ENCODE results near the gene CDC37L1.

CDC37L1 gene

GRCh38 chr9:4666042-4666699, 13.2 kb upstream of the CDC37L1 start, which contains the start of gene SPATA6L:
TSS of gene SPATA6L (minus strand) at chr9:4666480. CDS start at chr9:4666250, 230 bp downstream.
- DNase-seq: peak; percentile 56 to 92 (median 74)

DNA sequence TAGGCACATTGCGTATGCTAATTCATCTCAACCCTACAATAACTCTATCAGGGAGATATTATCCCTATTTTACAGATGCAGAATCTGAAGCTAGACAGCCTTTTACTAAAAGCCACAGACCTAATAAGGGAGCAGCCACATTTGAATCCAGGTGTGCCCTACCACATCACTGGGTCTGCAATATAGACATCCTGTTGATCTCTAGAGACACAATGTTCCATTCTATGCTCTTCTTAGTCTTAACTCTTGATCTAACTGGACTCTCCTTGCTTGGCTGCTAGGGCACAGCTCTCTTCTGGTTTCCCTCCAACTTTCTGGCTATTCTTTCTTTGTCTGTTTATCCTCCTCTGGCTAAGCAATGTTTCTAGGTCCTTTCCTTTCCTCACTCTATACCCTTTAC, 11.7 kb upstream of the CDC37L1 start:
- intact Hi-C loops (cut with DNase I): no loop called here
- DNase-seq: no peak

More at GRCh38 chr9:4666042-4666699, 13.2 kb upstream of the CDC37L1 start, which contains the start of gene SPATA6L:
- intact Hi-C loops (cut with DNase I): no loop called here

- intact Hi-C loops (cut with DNase I): no loop called here
- DNase-seq: no peak
Measured at GRCh38 chr9:4668604-4669003, 10.8 kb upstream of the CDC37L1 start.

GRCh38 chr9:4669890-4670289, 9.5 kb upstream of the CDC37L1 start:
- no peak for DNase-seq
- intact Hi-C loops (cut with DNase I): no loop called here

- no peak for DNase-seq
- intact Hi-C loops (cut with DNase I): no loop called here
Measured at GRCh38 chr9:4670591-4670990, 8.8 kb upstream of the CDC37L1 start.

GRCh38 chr9:4671737-4672136, 7.6 kb upstream of the CDC37L1 start:
- no peak for DNase-seq

DNA sequence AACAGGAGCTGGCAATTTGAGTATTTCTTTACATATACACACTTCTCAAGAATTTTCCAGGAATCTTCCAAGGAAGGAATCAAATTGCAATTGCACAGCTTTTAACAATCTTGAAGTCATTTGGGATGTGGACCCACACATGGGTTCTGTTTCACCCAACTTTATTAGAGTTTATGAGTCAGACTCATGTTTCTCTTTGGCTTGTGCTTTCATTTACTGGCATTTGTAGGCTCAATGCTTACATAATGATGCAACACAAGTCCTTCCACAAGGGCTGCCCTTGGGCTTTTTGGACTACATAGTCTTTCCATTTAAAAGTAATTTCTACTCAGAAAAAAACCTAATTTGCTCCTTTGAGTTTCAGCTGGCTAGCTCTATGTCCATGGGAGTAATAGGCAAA, 4.6 kb upstream of the CDC37L1 start:
- intact Hi-C loops (cut with DNase I): loop anchor here (5.0 kb wide), 1 partner anchor 118 kb away; the partner anchor contains the start of gene RCL1
- DNase-seq: no peak

More at GRCh38 chr9:4671737-4672136, 7.6 kb upstream of the CDC37L1 start:
- intact Hi-C loops (cut with DNase I): no loop called here

- intact Hi-C loops (cut with DNase I): loop anchor here (5.0 kb wide), 1 partner anchor 115 kb away; the partner anchor contains the start of gene RCL1
- no peak for DNase-seq
Measured at GRCh38 chr9:4677392-4677791, 2.0 kb upstream of the CDC37L1 start.

DNA sequence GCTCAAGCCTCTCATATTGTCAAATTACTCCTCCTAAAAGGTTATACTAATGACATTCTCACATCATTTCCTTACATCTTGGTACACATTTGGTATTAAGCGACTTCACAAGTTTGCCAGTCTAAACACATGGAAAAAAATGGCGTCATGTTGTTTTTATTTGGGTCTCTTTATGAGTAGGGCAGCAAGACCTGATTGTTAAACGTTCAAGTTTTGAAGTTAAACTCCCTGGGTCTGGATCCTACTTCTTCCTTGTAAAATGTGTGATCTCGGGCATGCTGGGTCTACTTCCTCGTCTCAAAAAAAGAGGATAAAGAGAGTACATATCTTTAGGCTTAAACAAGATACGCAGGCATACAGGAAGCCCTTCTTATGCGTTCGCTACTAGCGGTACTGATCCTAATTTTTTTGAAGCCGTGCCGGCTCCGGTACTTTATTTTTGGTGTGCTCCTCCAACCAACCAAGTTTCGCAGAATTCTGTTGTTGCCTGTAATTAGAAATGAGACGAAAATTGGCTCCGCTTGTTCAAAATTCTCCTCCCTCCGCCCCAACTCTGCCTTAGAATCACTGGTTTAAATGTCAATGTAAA, 596 bp upstream of the CDC37L1 start:
- peak in 32 of 42 donors; percentile 7 to 71 (median 40) for DNase-seq
- intact Hi-C loops (cut with DNase I): loop anchor here (5.0 kb wide), 1 partner anchor 114 kb away; the partner anchor contains the start of gene RCL1

GRCh38 chr9:4680173-4680525, 780 bp downstream of the CDC37L1 start:
- peak in 1 of 42 donors; percentile 29 for DNase-seq
- intact Hi-C loops (cut with DNase I): no loop called here

DNA sequence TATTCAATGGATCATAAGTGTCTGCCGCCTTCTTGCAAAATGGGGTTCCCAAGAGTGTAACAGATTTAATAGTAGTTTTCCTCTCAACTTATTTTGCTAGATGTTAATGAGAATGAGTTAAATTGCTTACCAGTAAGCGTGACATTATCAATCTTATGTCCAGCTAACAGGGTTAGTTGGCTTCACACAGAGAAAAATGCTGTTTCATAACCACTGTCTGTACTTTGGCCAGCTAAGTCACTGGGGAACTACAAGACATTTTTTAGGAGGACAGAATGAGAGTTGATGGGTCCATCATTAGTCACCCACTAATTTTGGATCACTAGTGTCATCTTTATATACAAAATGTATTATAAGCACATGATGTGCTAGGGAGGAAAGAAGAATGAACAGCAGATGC, 1.4 kb downstream of the CDC37L1 start:
- DNase-seq: no peak
- intact Hi-C loops (cut with DNase I): no loop called here

DNA sequence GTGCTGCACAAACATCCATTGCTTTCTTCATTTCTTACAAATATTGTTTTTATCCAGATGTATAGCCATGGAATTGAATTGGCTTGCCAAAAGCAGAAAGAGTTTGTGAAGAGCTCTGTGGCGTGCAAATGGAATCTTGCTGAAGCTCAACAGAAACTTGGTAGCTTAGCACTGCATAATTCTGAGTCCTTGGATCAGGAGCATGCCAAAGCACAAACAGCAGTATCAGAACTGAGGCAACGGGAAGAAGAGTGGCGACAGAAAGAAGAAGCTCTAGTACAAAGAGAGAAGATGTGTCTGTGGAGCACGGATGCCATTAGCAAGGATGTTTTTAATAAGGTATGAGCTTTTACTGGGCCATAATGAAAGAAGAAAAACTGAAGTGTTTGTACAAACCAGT, 5.5 kb downstream of the CDC37L1 start:
- no peak for DNase-seq
- intact Hi-C loops (cut with DNase I): no loop called here

DNA sequence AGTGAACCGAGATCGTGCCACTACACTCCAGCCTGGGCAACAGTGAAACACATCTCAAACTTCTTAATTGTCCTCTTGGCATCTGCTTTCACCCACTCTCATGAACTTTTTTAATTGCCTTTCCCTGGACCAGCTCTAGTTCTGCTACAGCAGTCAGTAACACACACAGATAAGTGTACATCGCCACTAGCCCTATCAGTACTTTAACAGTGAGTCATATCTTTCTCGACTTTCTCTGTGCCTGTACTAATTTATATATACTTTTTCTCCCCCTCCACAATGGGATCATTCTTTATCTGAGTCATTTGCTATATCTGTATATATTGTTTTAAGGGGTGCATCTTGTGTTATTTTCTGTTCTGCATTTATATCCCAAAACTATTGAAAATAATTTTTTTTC, 6.7 kb downstream of the CDC37L1 start:
- DNase-seq: no peak
- intact Hi-C loops (cut with DNase I): no loop called here

DNA sequence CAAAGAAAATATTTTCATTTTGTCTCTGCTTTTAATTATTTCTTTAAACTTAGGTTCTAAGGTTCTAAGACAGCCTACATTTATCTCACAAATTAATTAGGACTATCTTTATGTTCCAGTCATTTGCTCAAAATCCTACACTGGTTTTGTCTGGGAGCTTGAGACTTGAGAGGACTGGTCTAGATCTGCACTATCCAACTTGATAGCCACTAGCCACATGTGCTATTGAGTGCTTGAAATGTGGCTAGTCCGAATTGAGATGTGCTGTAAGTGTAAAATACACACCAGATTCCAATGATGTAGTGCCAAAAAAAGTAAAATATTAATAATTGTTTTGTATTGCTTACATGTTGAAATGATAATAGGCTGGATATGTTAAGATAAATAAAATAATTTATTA, 7.2 kb downstream of the CDC37L1 start:
- DNase-seq: no peak
- intact Hi-C loops (cut with DNase I): no loop called here

DNA sequence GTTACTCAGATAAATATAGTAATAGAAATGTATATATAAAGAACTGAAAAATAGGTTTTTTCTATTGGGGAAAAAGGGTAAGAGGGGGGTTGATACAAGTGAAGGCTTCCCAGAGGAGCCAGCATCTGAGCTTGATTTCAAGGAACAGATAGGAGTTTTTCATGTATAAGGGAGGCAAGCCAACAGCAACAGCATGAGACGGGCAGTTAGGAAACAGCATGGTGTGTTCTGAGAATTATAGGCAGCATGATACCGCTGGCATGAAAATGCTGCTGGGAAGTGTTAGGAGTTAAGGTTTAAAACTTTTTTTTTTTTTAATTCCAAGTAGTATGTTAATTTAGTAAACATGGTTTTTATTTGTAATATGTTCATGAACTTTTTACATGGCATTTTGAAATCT, 9.7 kb downstream of the CDC37L1 start:
- intact Hi-C loops (cut with DNase I): no loop called here
- DNase-seq: no peak

DNA sequence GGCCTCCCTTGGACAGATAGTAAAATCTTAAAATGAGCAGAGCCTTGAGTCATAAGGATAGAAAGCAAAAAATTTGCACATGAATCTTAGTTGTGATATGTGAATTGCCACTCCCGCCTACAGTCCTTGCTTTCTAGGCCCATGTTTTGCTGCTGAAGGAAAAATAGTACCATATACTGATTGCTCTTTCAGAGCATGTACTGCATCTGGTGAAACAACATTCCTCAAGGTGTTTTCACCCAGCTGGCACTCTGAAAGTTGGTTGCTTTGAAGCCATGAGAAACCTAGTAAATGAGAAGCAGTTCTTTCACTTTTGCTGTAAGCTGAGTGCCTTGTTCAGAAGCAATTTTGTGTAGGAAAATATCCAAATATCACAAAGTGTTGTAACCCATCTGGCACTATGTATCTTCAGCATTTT, 10.3 kb downstream of the CDC37L1 start:
- intact Hi-C loops (cut with DNase I): no loop called here

DNA sequence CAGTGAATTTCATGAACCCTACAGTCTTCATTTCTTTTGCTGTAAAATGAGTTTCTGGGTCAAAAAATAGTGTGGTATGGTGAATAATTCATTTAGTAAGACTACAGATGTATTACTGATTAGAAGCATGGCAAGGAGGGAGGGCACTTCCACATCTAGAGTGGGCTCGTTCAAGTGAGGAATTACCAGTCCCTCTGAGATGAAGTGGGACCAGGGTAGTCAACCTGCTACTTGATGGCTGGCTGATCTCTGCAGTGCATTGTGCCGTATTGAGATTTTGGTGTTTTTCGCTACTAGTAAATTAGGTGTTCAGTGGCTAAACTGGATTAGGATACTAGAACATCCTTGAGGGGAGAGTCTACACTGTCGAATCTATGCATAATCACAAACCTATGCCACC, 10.8 kb downstream of the CDC37L1 start:
- intact Hi-C loops (cut with DNase I): no loop called here
- DNase-seq: no peak

More for the DNA sequence above, 10.3 kb downstream of the CDC37L1 start:
- no peak for DNase-seq

- intact Hi-C loops (cut with DNase I): no loop called here
- DNase-seq: no peak
Measured at GRCh38 chr9:4691795-4692194, 12.4 kb downstream of the CDC37L1 start.

DNA sequence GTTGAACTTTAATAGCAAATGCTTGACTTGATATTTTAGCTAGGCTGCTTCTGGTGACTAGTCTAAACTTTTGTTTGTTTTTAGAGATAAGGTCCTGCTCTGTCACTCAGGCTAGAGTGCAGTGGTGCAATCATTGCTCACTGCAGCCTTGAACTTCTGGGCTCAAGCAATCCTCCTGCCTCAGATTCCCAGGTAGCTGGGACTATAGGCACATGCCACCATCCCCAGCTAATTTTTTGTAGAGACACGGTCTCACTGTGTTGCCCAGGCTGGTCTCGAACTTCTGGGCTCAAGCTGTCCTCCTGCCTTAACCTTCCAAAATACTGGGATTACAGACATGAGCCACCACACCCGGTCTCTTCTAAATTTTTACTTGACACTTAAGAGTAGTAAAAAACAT, 20.7 kb downstream of the CDC37L1 start:
- intact Hi-C loops (cut with DNase I): no loop called here
- no peak for DNase-seq

GRCh38 chr9:4700932-4701331, 21.6 kb downstream of the CDC37L1 start:
- no peak for DNase-seq
- intact Hi-C loops (cut with DNase I): no loop called here

DNA sequence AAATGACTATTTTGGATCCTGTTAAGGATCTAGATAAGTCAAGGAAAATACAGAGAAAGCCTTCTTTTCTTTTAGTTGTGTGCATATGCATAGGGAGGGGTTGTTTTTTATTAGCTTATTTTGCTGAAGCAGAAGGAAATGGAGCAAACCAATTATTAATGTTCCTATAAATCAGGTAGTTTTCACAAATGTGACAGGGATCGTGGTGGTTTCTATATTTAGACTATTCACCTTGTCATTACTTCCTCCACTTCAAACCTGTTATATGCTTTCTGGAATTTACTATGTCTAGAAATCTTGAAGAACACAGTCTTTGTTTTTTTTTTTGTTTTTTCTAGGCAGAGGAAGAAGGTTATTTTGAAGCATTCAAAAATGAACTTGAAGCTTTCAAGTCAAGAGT, 22.2 kb downstream of the CDC37L1 start:
- intact Hi-C loops (cut with DNase I): no loop called here
- no peak for DNase-seq
